ENCODE measurements around the gene PTHLH. TPM values are rescaled to one million over a fixed set of nuclear protein-coding genes. Genes with fewer than 3 reads are reported as not detected.

The PTHLH gene
- total and polyA plus RNA-seq, 8 donors: 0.09 to 0.89 (median 0.27) TPM

DNA sequence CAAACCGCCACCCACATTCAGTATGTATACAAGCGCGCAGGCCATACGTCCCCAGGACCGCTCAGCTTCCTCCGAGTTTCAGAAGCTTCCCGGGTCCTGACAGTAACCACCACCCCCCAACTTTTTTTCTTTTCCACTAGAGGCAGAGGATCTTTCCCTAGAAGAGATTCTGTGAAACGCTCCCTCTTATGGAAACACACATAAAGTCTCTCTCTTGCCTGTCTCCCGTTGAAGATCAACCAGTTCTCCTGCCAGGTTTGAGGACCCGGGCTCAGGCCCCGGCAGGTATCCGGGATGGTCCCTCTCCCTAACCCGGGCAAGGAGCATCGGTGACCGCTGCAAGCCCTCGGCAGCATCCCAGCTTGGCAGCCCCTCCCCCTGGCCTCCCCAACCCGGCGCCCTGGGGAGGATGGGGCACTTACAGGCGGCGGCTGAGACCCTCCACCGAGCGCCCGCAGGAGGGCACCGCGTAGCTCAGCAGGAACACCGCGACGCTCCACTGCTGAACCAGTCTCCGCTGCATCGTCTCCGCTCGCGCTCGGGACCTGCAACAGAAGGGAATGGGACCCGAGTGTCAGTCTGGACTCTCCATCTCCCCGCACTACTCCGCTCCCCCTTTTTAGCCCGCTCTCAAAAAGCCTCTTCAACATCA, 3.4 kb downstream of the PTHLH start:
- peak overlapping the region in 3 of 4 donors; percentile 24 to 61 (median 44) for H3K4me3 ChIP-seq
- WGBS, 2 donors: 4 to 5% methylated on average over 38 of the region's 38 CpGs
- intact Hi-C loops (cut with DNase I): no loop called here
- no peak overlapping the region for H3K27ac ChIP-seq
- H3K27me3 ChIP-seq: peaks cover 0 to 18% (median 0%) of the 10 kb centered on the region in 4 donors
- H3K36me3 ChIP-seq: no peaks in the 10 kb centered on the region
- ATAC-seq (peak; percentile 35 to 71 (median 58)), FAIRE-seq (no peak), DNase-seq (peak in 5 of 6 donors; percentile 10 to 74 (median 26))
- no peak for TF ChIP-seq CTCF (IDR thresholded peaks at IDR 0.05)
- peaks cover 6 to 9% (median 8%) of the 10 kb centered on the region in 3 donors for H3K4me1 ChIP-seq
- H3K9me3 ChIP-seq: no peaks in the 10 kb centered on the region

- Histone ChIP-seq H3K4me1 (peaks cover 6 to 9% (median 8%) of the 10 kb centered on the region in 3 donors), H3K4me3 (no peak overlapping the region), H3K9me3 (no peaks in the 10 kb centered on the region), H3K27me3 (peaks cover 0 to 18% (median 0%) of the 10 kb centered on the region in 4 donors), H3K36me3 (no peaks in the 10 kb centered on the region), H3K27ac (no peak overlapping the region)
- DNase-seq (no peak), ATAC-seq (no peak), FAIRE-seq (no peak)
- intact Hi-C loops (cut with DNase I): no loop called here
- WGBS, 2 donors: 29 to 37% methylated on average over 2 of the region's 2 CpGs
- no peak for TF ChIP-seq CTCF (IDR thresholded peaks at IDR 0.05)
Measured at GRCh38 chr12:27967551-27968054, 4.9 kb downstream of the PTHLH start.

GRCh38 chr12:27966870-27967269, 5.7 kb downstream of the PTHLH start:
- intact Hi-C loops (cut with DNase I): no loop called here
- peaks cover 0 to 18% (median 0%) of the 10 kb centered on the region in 4 donors for H3K27me3 ChIP-seq
- H3K36me3 ChIP-seq: no peaks in the 10 kb centered on the region
- ATAC-seq: no peak
- no peak overlapping the region for H3K4me3 ChIP-seq
- WGBS, 2 donors: 60 to 68% methylated on average over 2 of the region's 2 CpGs
- no peaks in the 10 kb centered on the region for H3K9me3 ChIP-seq
- no peak for DNase-seq
- FAIRE-seq: no peak
- no peak for TF ChIP-seq CTCF (IDR thresholded peaks at IDR 0.05)
- H3K4me1 ChIP-seq: peaks cover 6 to 9% (median 8%) of the 10 kb centered on the region in 3 donors
- no peak overlapping the region for H3K27ac ChIP-seq

- TF ChIP-seq CTCF (IDR thresholded peaks at IDR 0.05): no peak
- peaks cover 0 to 18% (median 0%) of the 10 kb centered on the region in 4 donors for H3K27me3 ChIP-seq
- intact Hi-C loops (cut with DNase I): no loop called here
- FAIRE-seq: no peak
- no peaks in the 10 kb centered on the region for H3K9me3 ChIP-seq
- peaks cover 6 to 9% (median 8%) of the 10 kb centered on the region in 3 donors for H3K4me1 ChIP-seq
- no peak overlapping the region for H3K27ac ChIP-seq
- no peak for ATAC-seq
- no peak for DNase-seq
- no peaks in the 10 kb centered on the region for H3K36me3 ChIP-seq
- H3K4me3 ChIP-seq: no peak overlapping the region
- 79 to 84% methylated on average over 2 of the region's 2 CpGs for WGBS, 2 donors
Measured at GRCh38 chr12:27965966-27966365, 6.6 kb downstream of the PTHLH start.

DNA sequence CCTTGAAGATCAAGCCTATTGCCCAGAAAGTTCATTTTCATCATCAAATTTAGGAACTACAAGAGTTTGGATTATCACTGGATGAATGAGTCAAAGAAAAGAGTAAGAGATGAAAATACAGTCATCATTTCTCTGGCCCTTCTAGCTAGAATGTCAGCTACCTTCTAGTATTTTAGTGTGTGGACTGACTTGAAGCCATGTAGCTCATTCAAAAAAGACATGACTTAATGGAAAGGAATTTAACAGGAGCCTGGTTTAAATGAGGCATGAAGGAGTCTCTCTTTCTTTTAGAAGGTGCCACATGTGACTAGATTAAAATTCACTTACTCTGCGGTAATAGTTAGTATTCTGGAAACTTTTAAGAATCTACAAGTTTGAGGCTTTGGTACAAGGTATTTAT, 7.1 kb downstream of the PTHLH start:
- no peak overlapping the region for H3K4me3 ChIP-seq
- no peak overlapping the region for H3K27ac ChIP-seq
- H3K27me3 ChIP-seq: peaks cover 0 to 18% (median 0%) of the 10 kb centered on the region in 4 donors
- DNase-seq (no peak), FAIRE-seq (no peak), ATAC-seq (no peak)
- TF ChIP-seq CTCF (IDR thresholded peaks at IDR 0.05): no peak
- 39 to 56% methylated on average over 1 of the region's 1 CpG for WGBS, 2 donors
- intact Hi-C loops (cut with DNase I): no loop called here
- no peaks in the 10 kb centered on the region for H3K9me3 ChIP-seq
- H3K36me3 ChIP-seq: no peaks in the 10 kb centered on the region
- peaks cover 6 to 9% (median 8%) of the 10 kb centered on the region in 3 donors for H3K4me1 ChIP-seq

Measured in pancreas (tissue), 10 donors.